Measurements from ENCODE around the gene UBE2G1. TPM values are rescaled to one million over a fixed set of nuclear protein-coding genes. Genes with fewer than 3 reads are reported as not detected.

UBE2G1 gene
- total RNA-seq, 1 donor from 2014 or later = 88.5 TPM

- Histone ChIP-seq H3K9ac (no peak overlapping the region), H3K36me3 (no peaks in the 10 kb centered on the region), H3K27me3 (no peaks in the 10 kb centered on the region), H3K27ac (no peak overlapping the region), H3F3A (ENCODE audit: low read depth) (no peaks in the 10 kb centered on the region), H3K4me3 (no peak overlapping the region), H3K9me3 (ENCODE audit: low read depth) (no peaks in the 10 kb centered on the region), H2AFZ (replicated peaks) (no peak overlapping the region), H4K20me1 (ENCODE audit: low read depth) (no peaks in the 10 kb centered on the region), H3K4me1 (no peaks in the 10 kb centered on the region), H3K79me2 (ENCODE audit: low read depth) (peaks cover 6% of the 10 kb centered on the region), H3K4me2 (no peak overlapping the region)
- Mint-ChIP-seq H3K36me3 (peaks cover 4% of the 10 kb centered on the region), H3K27ac (no peak overlapping the region), H3K27me3 (ENCODE audit: insufficient read depth, low read depth) (no peaks in the 10 kb centered on the region), H3K4me3 (no peak overlapping the region), H3K4me1 (no peaks in the 10 kb centered on the region), H3K9me3 (no peaks in the 10 kb centered on the region)
- DNase-seq (ENCODE audit: low spot score) = no peak
- no peak for TF ChIP-seq CTCF (IDR thresholded peaks at IDR 0.05)
Measured at GRCh38 chr17:4232168-4232813, 134.2 kb downstream of the UBE2G1 start.

- Mint-ChIP-seq H3K4me1 (no peaks in the 10 kb centered on the region), H3K36me3 (peaks cover 6% of the 10 kb centered on the region), H3K27ac (no peak overlapping the region), H3K9me3 (no peaks in the 10 kb centered on the region), H3K27me3 (ENCODE audit: insufficient read depth, low read depth) (no peaks in the 10 kb centered on the region), H3K4me3 (no peak overlapping the region)
- Histone ChIP-seq H3K36me3 (no peaks in the 10 kb centered on the region), H3K79me2 (ENCODE audit: low read depth) (peaks cover 10% of the 10 kb centered on the region), H3K9ac (no peak overlapping the region), H3K4me2 (no peak overlapping the region), H3K27me3 (no peaks in the 10 kb centered on the region), H3K4me3 (no peak overlapping the region), H2AFZ (replicated peaks) (no peak overlapping the region), H3K9me3 (ENCODE audit: low read depth) (no peaks in the 10 kb centered on the region), H3K4me1 (no peaks in the 10 kb centered on the region), H4K20me1 (ENCODE audit: low read depth) (no peaks in the 10 kb centered on the region), H3F3A (ENCODE audit: low read depth) (no peaks in the 10 kb centered on the region), H3K27ac (no peak overlapping the region)
- TF ChIP-seq EZH2 (IDR thresholded peaks at IDR 0.05) = no peak
- TF ChIP-seq CTCF (IDR thresholded peaks at IDR 0.05) = no peak
- no peak for TF ChIP-seq EZH2phosphoT487 (IDR thresholded peaks at IDR 0.05)
- DNase-seq (ENCODE audit: low spot score) = no peak
Measured at GRCh38 chr17:4229627-4230541, 136.6 kb downstream of the UBE2G1 start.

GRCh38 chr17:4221899-4222659 is 144.4 kb downstream of the UBE2G1 start:
- no peak overlapping the region for H3K4me3 Mint-ChIP-seq
- Histone ChIP-seq H3K36me3 (no peaks in the 10 kb centered on the region), H3K9ac (no peak overlapping the region), H3K27me3 (no peaks in the 10 kb centered on the region), H3F3A (ENCODE audit: low read depth) (no peaks in the 10 kb centered on the region), H2AFZ (replicated peaks) (no peak overlapping the region), H3K4me2 (no peak overlapping the region), H3K9me3 (ENCODE audit: low read depth) (no peaks in the 10 kb centered on the region), H3K4me1 (no peaks in the 10 kb centered on the region), H3K4me3 (no peak overlapping the region), H3K79me2 (ENCODE audit: low read depth) (peaks cover 2% of the 10 kb centered on the region), H3K27ac (no peak overlapping the region), H4K20me1 (ENCODE audit: low read depth) (no peaks in the 10 kb centered on the region)
- DNase-seq (ENCODE audit: low spot score) = no peak
- TF ChIP-seq CTCF (IDR thresholded peaks at IDR 0.05) = no peak
- TF ChIP-seq EZH2 (IDR thresholded peaks at IDR 0.05) = no peak
- no peak for TF ChIP-seq EZH2phosphoT487 (IDR thresholded peaks at IDR 0.05)
- H3K9me3 Mint-ChIP-seq = no peaks in the 10 kb centered on the region
- peaks cover 18% of the 10 kb centered on the region for H3K36me3 Mint-ChIP-seq
- no peaks in the 10 kb centered on the region for H3K4me1 Mint-ChIP-seq
- H3K27ac Mint-ChIP-seq = no peak overlapping the region
- H3K27me3 Mint-ChIP-seq (ENCODE audit: insufficient read depth, low read depth) = peaks cover 2% of the 10 kb centered on the region

Data from neural progenitor cell (in vitro differentiated cells).